Endothelial cell of umbilical vein (primary cell): ENCODE data around the gene HELQ. TPM values are rescaled to one million over a fixed set of nuclear protein-coding genes. Genes with fewer than 3 reads are reported as not detected.

Source experiments
- BruUV-seq: library from RNA; stranded (reverse); fragments of 400-500 nt; replicated peaks from 2 replicates; lab custom pipeline; 2021; lab: Mats Ljungman, UMichigan
- CTCF ChIA-PET: fragments of 300-600, 350-600 bp; sonication (Branson Sonifier 250); formaldehyde crosslinking; loops from one replicate; lab custom pipeline; 2021; ENCODE audit warnings: antibody characterized with exemption, inconsistent platforms; lab: Charles Lee
- POLR2A ChIA-PET: fragments of 300-600, 350-600 bp; sonication (Branson Sonifier 250); formaldehyde crosslinking; loops from one replicate; lab custom pipeline; 2021; ENCODE audit warnings: antibody characterized with exemption, inconsistent platforms; lab: Charles Lee
- DNase-seq: peaks from one replicate; pipeline ENCODE4 v3.0.0-alpha.2; 2011; ENCODE audit warnings: low read depth, low spot score
- FAIRE-seq: peaks from 2 replicates; lab custom pipeline; 2011; peaks lifted over from hg19 to GRCh38; lab: Jason Lieb, UNC
- H2AFZ ChIP-seq: 2 replicates; pipeline ENCODE4 v1.6.0; 2012; ENCODE audit warnings: low read depth, low read length, control low read depth, inconsistent platforms
- H3K27ac ChIP-seq: 2 replicates; pipeline ENCODE4 v1.5.1; 2011; ENCODE audit warnings: low read depth, mild to moderate bottlenecking, control low read depth, low read length, moderate library complexity; ENCODE audit not compliant: insufficient read depth
- H3K27me3 ChIP-seq, 2 experiments: 2 replicates each; pipeline versions ENCODE4 v1.6.0 to v1.6.1; 2011; ENCODE audit warnings: low read length in 2 of 2, mixed read lengths in 1 of 2; ENCODE audit not compliant: control insufficient read depth in 2 of 2, insufficient read depth in 2 of 2
- H3K36me3 ChIP-seq, 2 experiments: 2 replicates in 1 of 2; 3 replicates in 1 of 2; pipeline ENCODE4 v1.5.1; 2011; ENCODE audit warnings: low read length in 2 of 2, mild to moderate bottlenecking in 1 of 2, moderate library complexity in 1 of 2; ENCODE audit not compliant: control insufficient read depth in 2 of 2, insufficient read depth in 2 of 2; ENCODE audit errors: extremely low read depth in 1 of 2
- H3K4me1 ChIP-seq: 3 replicates; pipeline ENCODE4 v1.5.1; 2011; ENCODE audit warnings: mild to moderate bottlenecking, low read length; ENCODE audit not compliant: control insufficient read depth, insufficient read depth; ENCODE audit errors: extremely low read depth
- H3K4me2 ChIP-seq: 2 replicates; pipeline ENCODE4 v1.6.1; 2011; ENCODE audit warnings: low read length, control low read depth, mixed read lengths; ENCODE audit not compliant: insufficient read depth
- H3K4me3 ChIP-seq, 3 experiments: fragments of 200-600 bp in 1 of 3; sonication (generic), shearing (Covaris generic) in 1 of 3; replicated peaks in 1 of 3; 2 replicates each; pipeline ENCODE4 v1.5.1; 2011 to 2016; ENCODE audit warnings: control low read depth in 3 of 3, low read length in 3 of 3, mild to moderate bottlenecking in 2 of 3, inconsistent platforms in 1 of 3, low read depth in 1 of 3, moderate library complexity in 1 of 3; ENCODE audit not compliant: insufficient read depth in 1 of 3
- H3K79me2 ChIP-seq: 2 replicates; pipeline ENCODE4 v1.6.0; 2012; ENCODE audit warnings: low read length, inconsistent platforms; ENCODE audit not compliant: control insufficient read depth, insufficient read depth
- H3K9ac ChIP-seq: replicated peaks from 2 replicates; pipeline ENCODE3; 2011; ENCODE audit warnings: low read length, control low read depth; ENCODE audit not compliant: insufficient read depth; ENCODE audit errors: extremely low read depth
- H3K9me1 ChIP-seq: replicated peaks from 3 replicates; pipeline ENCODE4 v1.6.0; 2011; ENCODE audit warnings: mild to moderate bottlenecking, low read length; ENCODE audit not compliant: control insufficient read depth, insufficient read depth; ENCODE audit errors: extremely low read depth
- H3K9me3 ChIP-seq: replicated peaks from 2 replicates; pipeline ENCODE4 v1.5.1; 2012; ENCODE audit warnings: low read length, inconsistent platforms; ENCODE audit not compliant: control insufficient read depth, insufficient read depth
- H4K20me1 ChIP-seq: replicated peaks from 2 replicates; pipeline ENCODE3; 2011; ENCODE audit warnings: mild to moderate bottlenecking, low read length; ENCODE audit not compliant: control insufficient read depth, insufficient read depth; ENCODE audit errors: extremely low read depth
- EZH2 ChIP-seq: IDR thresholded peaks from 2 replicates; pipeline ENCODE4 v1.6.1; 2012; ENCODE audit warnings: borderline replicate concordance, low read depth, mild to moderate bottlenecking, moderate library complexity, low read length, inconsistent platforms; ENCODE audit not compliant: severe bottlenecking
- FOS ChIP-seq: IDR thresholded peaks from 2 replicates; pipeline ENCODE4 v1.6.1; 2011; ENCODE audit warnings: mild to moderate bottlenecking, low read length, moderate library complexity, borderline replicate concordance; ENCODE audit not compliant: insufficient read depth
- GATA2 ChIP-seq: IDR thresholded peaks from 2 replicates; pipeline ENCODE4 v1.7.0; 2011; ENCODE audit warnings: low read depth, mild to moderate bottlenecking, moderate library complexity, mixed read lengths, low read length; ENCODE audit not compliant: insufficient read length, insufficient read depth
- JUN ChIP-seq: IDR thresholded peaks from 2 replicates; pipeline ENCODE4 v1.6.1; 2011; ENCODE audit warnings: borderline replicate concordance, low read depth; ENCODE audit not compliant: insufficient read length, insufficient read depth
- MYC ChIP-seq: IDR thresholded peaks from one replicate; pipeline ENCODE4 v1.6.1; 2011; ENCODE audit warnings: mild to moderate bottlenecking, low read depth, low read length
- POLR2A ChIP-seq: IDR thresholded peaks from 2 replicates; pipeline ENCODE4 v1.6.1; 2012; ENCODE audit warnings: low read depth, mild to moderate bottlenecking, control low read depth, low read length
- POLR2AphosphoS5 ChIP-seq: IDR thresholded peaks from 2 replicates; pipeline ENCODE4 v1.6.1; 2012; ENCODE audit warnings: low read depth, mild to moderate bottlenecking, control low read depth, low read length, moderate library complexity; ENCODE audit not compliant: insufficient read depth
- dilution Hi-C: fragments of 300-500 bp; cut with MboI; formaldehyde crosslinking; loops from one replicate; pipeline ENCODE4 v1.15.0; 2019; ENCODE audit warnings: low sequenced_read_pairs; ENCODE audit not compliant: extremely low pct_ligation_motif_present
- intact Hi-C: fragments of 100-400 bp; cut with micrococcal nuclease; formaldehyde crosslinking; loops from one replicate; pipeline ENCODE4 v1.10.0; 2022
- polyA plus RNA-seq, 4 experiments: library from polyadenylated mRNA; depleted of rRNA in 3 of 4; stranded (reverse) in 3 of 4; unstranded in 1 of 4; fragments of >200 nt; gene quantifications; 2 replicates each; pipeline versions ENCODE4 v1.2.1 to v1.2.3, GENCODE V29; 2011 to 2012; ENCODE audit warnings: missing spikeins in 1 of 4
- total RNA-seq: library from RNA; stranded (reverse); gene quantifications from 2 replicates; pipeline ENCODE4 v1.2.3, GENCODE V29; 2021
- TF ChIP-seq, protein P1 (sequence below), 2 donors: IDR thresholded peaks; 1 replicate in 1 of 2; 2 replicates in 1 of 2; pipeline ENCODE4 v1.5.1; 2011; ENCODE audit warnings: low read length in 2 of 2, mild to moderate bottlenecking in 2 of 2, moderate library complexity in 2 of 2, control low read depth in 1 of 2, inconsistent platforms in 1 of 2, low read depth in 1 of 2; ENCODE audit not compliant: insufficient read depth in 1 of 2; ENCODE audit errors: extremely low read depth in 1 of 2
- TF ChIP-seq, protein P2 (sequence below): IDR thresholded peaks from 2 replicates; pipeline ENCODE4 v1.6.1; 2011; ENCODE audit not compliant: insufficient read depth, insufficient read length

Gene HELQ
- total and polyA plus RNA-seq, 2 donors (not counting 3 experiments of a cell fraction or from before 2014, with no cell fraction given) = 8.7 to 11.1 TPM

DNA sequence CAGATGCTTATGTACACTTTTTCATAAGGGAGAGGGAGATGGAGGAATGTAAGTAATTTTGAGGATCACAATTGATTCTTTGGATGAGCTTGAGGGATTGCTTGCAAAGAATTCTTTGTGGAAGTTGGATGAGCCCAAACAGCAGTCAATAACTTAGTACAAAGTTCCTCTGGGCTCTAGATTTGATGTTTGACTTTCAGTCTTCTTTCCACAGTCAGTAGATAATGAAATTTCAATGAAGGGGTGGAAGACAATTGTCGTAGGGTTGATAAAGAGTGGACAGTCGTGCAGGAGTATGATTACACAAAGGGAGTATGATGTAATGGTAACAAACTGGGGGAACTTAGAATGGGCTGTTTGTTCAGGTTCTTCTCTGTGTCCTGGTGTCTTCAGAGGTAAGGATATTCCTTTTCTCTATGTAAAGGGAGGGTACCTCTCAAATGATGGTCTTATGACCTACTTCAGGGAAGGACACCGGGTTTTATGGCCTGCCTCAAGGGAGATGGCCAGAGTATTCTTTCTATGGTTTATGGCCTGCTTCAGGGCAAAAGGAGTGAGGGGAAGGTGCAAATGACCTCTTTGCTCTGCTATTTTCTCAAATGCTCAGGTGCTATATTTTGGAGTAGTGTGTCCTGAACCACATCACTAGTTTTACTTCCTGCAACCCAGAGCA lies 31.0 kb upstream of the HELQ start:
- CTCF ChIA-PET = interaction anchor here (1.4 kb wide), 1 partner anchor 11 kb away, joined by 3 read pairs; no protein-coding TSS in a partner anchor
- Histone ChIP-seq H3K4me2 (no peak overlapping the region), H3K4me3 (no peak overlapping the region), H3K9me1 (no peaks in the 10 kb centered on the region), H3K9me3 (no peaks in the 10 kb centered on the region), H3K79me2 (no peaks in the 10 kb centered on the region), H4K20me1 (no peaks in the 10 kb centered on the region), H3K4me1 (peaks cover 9% of the 10 kb centered on the region), H3K27ac (no peak overlapping the region), H3K36me3 (no peaks in the 10 kb centered on the region), H2AFZ (no peak overlapping the region), H3K27me3 (no peaks in the 10 kb centered on the region), H3K9ac (no peak overlapping the region)
- POLR2A ChIA-PET = no interaction called here
- TF ChIP-seq JUN = no peak
- TF ChIP-seq GATA2 = no peak
- TF ChIP-seq, protein P1, sequence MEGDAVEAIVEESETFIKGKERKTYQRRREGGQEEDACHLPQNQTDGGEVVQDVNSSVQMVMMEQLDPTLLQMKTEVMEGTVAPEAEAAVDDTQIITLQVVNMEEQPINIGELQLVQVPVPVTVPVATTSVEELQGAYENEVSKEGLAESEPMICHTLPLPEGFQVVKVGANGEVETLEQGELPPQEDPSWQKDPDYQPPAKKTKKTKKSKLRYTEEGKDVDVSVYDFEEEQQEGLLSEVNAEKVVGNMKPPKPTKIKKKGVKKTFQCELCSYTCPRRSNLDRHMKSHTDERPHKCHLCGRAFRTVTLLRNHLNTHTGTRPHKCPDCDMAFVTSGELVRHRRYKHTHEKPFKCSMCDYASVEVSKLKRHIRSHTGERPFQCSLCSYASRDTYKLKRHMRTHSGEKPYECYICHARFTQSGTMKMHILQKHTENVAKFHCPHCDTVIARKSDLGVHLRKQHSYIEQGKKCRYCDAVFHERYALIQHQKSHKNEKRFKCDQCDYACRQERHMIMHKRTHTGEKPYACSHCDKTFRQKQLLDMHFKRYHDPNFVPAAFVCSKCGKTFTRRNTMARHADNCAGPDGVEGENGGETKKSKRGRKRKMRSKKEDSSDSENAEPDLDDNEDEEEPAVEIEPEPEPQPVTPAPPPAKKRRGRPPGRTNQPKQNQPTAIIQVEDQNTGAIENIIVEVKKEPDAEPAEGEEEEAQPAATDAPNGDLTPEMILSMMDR (IDR thresholded peaks at IDR 0.05; ENCODE audit: extremely low read depth in 1 of 2, insufficient read depth in 1 of 2, low read depth in 1 of 2, low read length in 2 of 2) = no peak
- no peak for TF ChIP-seq MYC
- TF ChIP-seq POLR2A = no peak
- no peak for TF ChIP-seq FOS
- TF ChIP-seq EZH2 = no peak
- TF ChIP-seq POLR2AphosphoS5 = no peak
- TF ChIP-seq, protein P2, sequence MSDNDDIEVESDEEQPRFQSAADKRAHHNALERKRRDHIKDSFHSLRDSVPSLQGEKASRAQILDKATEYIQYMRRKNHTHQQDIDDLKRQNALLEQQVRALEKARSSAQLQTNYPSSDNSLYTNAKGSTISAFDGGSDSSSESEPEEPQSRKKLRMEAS = no peak
- dilution Hi-C loops = no loop called here
- DNase-seq (no peak), FAIRE-seq (no peak)
- BruUV-seq = no TSS peak
- intact Hi-C loops = no loop called here
